ENCODE results near the gene CD52.

The CD52 gene

GRCh38 chr1:26335774-26336476, 18.2 kb downstream of the CD52 start:
- DNase-seq: no peak

GRCh38 chr1:26336477-26337205, 18.9 kb downstream of the CD52 start:
- no peak for DNase-seq

- DNase-seq: no peak
These were observed 19.4 kb downstream of the CD52 start for GRCh38 chr1:26337206-26337535.

DNA sequence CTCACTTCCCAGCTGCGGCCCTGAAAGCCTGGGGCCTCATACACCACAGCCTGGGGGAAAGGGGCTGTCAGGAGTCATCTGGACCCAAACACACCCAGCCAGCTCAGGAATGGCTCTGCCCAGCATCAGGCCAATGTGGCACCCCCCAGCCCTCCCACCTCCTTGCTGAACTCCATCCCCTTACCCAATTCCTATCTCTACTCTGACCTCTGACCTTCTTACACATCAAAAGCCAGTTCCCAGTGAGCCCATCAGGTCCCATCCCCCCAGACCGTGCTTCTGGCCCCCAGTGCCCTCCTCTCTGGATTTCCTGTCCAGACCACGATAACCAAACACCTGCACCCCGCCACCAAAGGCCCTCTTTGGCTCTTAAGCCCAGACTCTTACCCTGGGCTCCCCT, 19.9 kb downstream of the CD52 start:
- no peak for DNase-seq

- DNase-seq: no peak
These were observed 20.9 kb downstream of the CD52 start for GRCh38 chr1:26338670-26339069.

DNA sequence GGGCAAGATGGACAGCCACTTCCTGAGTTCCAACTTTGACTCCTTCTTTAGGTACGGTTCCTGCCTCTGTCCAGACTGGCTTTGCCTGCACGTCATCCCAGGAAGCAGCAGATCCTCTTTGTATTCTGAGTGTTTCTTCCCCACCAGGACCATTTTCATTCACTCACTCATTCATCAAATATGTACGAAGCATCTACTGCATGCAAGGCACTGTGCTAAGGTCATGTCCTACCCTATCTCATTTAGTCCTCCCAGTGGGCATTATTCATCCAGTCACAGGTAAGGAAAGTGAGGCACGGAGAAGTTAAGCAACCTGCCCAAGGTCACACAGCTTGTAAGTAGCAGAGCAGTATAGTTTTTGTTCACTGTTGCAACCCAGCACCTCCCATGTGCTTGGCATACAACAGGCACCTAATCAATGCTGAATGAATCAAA, 22.3 kb downstream of the CD52 start:
- DNase-seq: no peak

DNA sequence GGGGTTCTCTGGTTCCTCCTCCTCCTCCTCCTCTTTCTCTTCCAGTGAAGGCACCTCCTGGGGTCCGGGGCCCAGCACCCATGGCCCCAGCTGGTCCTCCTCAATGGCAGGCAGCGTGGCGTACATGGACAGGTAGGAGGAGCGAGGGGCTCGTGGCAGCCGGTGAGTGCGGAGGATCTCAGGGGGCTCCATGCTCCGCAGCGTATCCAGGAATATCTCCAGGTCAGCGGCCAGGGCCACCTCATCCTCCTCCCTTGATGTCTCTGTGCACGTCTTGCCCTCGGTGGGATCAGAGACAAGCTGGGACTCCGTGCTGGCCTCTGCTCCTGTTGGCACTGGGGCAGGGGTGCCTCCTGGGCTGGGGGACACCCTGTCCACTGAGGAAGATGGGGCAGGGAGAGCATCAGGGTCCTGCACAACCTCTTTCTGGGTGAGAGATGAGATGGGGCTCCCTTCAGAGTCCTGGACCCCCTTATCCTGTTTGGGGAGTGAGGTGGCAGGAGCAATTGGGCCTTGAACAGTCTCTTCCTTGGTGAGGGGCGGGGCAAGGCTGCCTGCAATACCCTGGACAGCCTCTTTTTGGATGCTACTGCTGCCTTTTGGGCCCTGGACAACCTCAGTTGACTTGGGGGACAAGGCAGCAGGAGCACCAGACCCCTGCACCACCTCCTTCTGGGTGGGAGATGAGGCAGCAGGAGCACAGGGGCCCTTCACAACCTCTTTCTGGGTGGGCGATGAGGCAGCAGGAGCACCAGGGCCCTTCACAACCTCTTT, 26.6 kb downstream of the CD52 start:
- DNase-seq: no peak

- no peak for DNase-seq
These were observed 28.0 kb downstream of the CD52 start for GRCh38 chr1:26345718-26346117.

DNA sequence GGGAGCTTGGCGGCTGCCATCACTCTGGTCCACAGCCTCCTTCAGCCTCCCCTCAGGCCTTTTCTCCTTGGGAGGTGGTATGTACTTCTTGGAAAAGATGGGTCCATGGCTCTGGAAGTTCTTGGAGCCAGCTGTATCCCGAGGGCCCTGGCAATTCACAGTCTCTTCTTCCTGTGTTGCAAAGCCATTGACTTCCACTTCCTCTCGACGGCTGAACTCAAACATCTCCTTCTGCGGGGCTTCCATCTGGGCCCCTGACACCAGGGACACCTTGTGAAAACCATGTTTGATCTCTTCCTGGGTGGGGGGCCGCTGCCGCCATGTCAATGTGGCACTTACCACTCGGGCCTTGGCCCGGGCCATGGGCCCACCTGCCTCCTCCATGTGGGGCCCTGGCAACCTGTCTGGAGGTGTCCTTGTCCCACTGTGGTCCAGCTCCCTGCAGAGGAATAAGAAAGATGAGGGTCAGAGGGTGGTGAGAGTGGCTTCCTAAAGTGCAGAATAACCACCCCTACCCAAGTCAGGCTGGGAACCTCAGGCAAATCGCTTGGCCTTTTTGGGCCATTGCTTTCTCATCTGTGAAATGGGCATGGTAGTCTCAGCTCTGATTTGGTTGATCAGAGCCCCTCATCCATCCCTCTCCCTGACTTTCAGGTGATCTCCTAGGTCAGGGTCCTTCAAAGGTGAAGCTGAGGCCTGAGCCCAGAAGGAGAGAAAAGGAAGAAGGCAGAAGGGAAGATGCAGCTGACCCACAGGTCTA, 28.7 kb downstream of the CD52 start:
- DNase-seq: no peak

GRCh38 chr1:26349188-26349876, 31.6 kb downstream of the CD52 start:
- DNase-seq: no peak

GRCh38 chr1:26349877-26350244, 32.1 kb downstream of the CD52 start:
- no peak for DNase-seq

- DNase-seq: no peak
These were observed 32.6 kb downstream of the CD52 start for GRCh38 chr1:26350343-26350700.

GRCh38 chr1:26350701-26351589, 33.2 kb downstream of the CD52 start:
- DNase-seq: no peak

DNA sequence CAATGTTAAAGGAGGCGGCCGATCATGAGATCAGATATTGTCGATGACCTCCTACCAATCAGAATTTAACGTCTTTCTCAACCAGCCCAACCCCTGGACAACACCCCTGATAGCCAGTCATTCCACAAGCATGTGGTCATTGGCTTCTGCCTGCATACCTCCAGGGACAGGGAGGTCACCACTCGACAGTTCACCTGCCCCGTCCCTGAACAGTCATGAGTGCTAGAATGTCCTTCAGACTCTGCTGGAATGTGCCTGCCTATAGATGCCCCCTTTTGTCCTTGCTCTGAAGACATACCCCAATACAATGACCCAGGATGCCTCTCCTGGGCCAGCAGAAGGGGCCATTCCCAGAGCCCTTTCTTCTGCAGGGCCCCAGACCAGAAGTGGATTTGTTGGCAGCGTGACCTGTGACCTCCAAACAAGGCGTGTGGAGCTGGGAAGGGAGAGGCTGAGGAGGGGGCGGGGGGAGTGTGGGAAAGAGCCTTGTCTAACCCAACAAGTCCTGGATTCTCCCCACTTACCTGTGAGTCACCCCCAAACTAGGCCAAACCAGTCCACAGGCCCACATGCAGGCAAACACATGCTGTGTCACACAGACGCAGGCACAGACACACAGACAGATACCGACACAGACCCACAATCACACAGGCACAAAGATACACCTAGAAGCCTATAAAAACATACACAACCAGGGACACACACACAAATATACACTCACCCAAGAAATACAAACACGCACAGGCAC, 34.0 kb downstream of the CD52 start:
- DNase-seq: no peak

GRCh38 chr1:26352338-26352679, 34.6 kb downstream of the CD52 start:
- DNase-seq: no peak

GRCh38 chr1:26353210-26353859, 35.6 kb downstream of the CD52 start:
- no peak for DNase-seq

GRCh38 chr1:26353976-26354820, 36.4 kb downstream of the CD52 start, which contains the start of gene CRYBG2:
CRYBG2 (minus strand) TSS chr1:26354130; CDS start chr1:26346657, 7,473 bp downstream.
- no peak for DNase-seq

DNA sequence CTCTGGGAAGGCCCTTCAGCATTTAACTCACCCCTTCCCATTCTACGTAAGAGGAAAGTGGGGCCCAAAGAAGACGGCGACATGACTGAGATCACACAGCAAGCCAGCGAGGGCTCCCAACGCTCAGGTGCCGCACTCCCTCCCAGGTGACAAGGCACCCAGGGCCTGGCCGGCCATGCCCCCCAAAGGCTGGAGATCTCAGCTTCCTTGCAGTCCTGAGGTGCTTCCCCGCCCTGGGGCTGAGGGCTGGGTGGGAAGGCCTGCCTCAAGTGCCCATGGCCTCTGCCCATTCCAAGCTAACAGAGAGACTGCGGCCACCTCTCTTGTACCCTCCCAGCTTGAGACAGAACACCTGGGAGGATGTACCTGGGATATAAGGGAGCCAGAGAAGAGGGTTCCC, 37.2 kb downstream of the CD52 start:
- no peak for DNase-seq

DNA sequence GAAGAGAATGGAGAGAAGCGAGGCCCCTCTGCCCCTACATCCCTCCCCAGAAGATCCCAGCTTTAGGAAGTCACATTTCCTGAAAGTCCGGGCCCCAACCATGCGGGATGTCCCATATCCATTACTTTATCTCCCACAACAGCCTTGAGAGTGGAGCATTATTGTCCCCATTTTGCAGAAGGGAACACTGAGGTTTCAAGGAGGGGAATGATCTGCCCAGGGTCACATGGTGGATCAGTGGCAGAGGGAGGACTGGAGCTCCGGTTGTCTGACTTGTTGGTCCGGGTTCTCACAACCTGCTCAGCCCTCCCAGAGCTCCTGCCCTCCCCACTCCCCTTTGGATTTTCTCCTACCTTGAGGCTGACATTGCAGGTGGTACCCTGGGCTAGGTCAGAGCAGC, 38.3 kb downstream of the CD52 start:
- DNase-seq: no peak
